ENCODE measurements around the gene SPCS2.

SPCS2 gene

GRCh38 chr11:74925281-74925680 lies 23.8 kb upstream of the SPCS2 start:
- ChIA-PET CTCF (interaction anchor here (0.7 to 1.0 kb wide), 2 partner anchors 17 to 280 kb away, joined by 3 to 4 read pairs; no protein-coding TSS in a partner anchor), POLR2A (no interaction called here)
- no peak for DNase-seq (ENCODE audit: extremely low spot score)
- TF ChIP-seq FOXA1 (IDR thresholded peaks at IDR 0.05) (no peak), SP1 (IDR thresholded peaks at IDR 0.05) (no peak), LEF1 (IDR thresholded peaks at IDR 0.05; ENCODE audit: borderline replicate concordance) (no peak), L3MBTL2 (conservative IDR thresholded peaks at IDR 0.05) (no peak), TARDBP (IDR thresholded peaks at IDR 0.05) (no peak), ZNF384 (IDR thresholded peaks at IDR 0.05) (no peak), NFRKB (IDR thresholded peaks at IDR 0.05) (no peak), SUZ12 (IDR thresholded peaks at IDR 0.05) (no peak), HDGF (IDR thresholded peaks at IDR 0.05; ENCODE audit: borderline replicate concordance) (no peak), ELF4 (IDR thresholded peaks at IDR 0.05) (no peak), CTBP1 (IDR thresholded peaks at IDR 0.05; ENCODE audit: borderline replicate concordance) (no peak), FOXK2 (IDR thresholded peaks at IDR 0.05) (no peak), PKNOX1 (IDR thresholded peaks at IDR 0.05) (no peak), FOXM1 (IDR thresholded peaks at IDR 0.05; ENCODE audit: borderline replicate concordance) (no peak), BHLHE40 (IDR thresholded peaks at IDR 0.05; ENCODE audit: borderline replicate concordance) (no peak), ARNT (IDR thresholded peaks at IDR 0.05) (no peak)

- CTCF ChIA-PET, result interaction anchor here (1.2 kb wide), 1 partner anchor 315 kb away, joined by 4 read pairs; no protein-coding TSS in a partner anchor
- TF ChIP-seq SUZ12 (IDR thresholded peaks at IDR 0.05), result no peak
- no peak for TF ChIP-seq CTBP1 (IDR thresholded peaks at IDR 0.05; ENCODE audit: borderline replicate concordance)
- no peak for TF ChIP-seq LEF1 (IDR thresholded peaks at IDR 0.05; ENCODE audit: borderline replicate concordance)
- no peak for TF ChIP-seq PKNOX1 (IDR thresholded peaks at IDR 0.05)
- TF ChIP-seq FOXK2 (IDR thresholded peaks at IDR 0.05), result no peak
- TF ChIP-seq NFRKB (IDR thresholded peaks at IDR 0.05), result no peak
- TF ChIP-seq FOXM1 (IDR thresholded peaks at IDR 0.05; ENCODE audit: borderline replicate concordance), result no peak
- no peak for TF ChIP-seq ARNT (IDR thresholded peaks at IDR 0.05)
- no peak for TF ChIP-seq ZNF384 (IDR thresholded peaks at IDR 0.05)
- no peak for TF ChIP-seq BHLHE40 (IDR thresholded peaks at IDR 0.05; ENCODE audit: borderline replicate concordance)
- TF ChIP-seq L3MBTL2 (conservative IDR thresholded peaks at IDR 0.05), result no peak
- DNase-seq (ENCODE audit: extremely low spot score), result no peak
These were observed 22.6 kb upstream of the SPCS2 start for GRCh38 chr11:74926304-74927030.

GRCh38 chr11:74927496-74927895 lies 21.6 kb upstream of the SPCS2 start:
- POLR2A ChIA-PET, result no interaction called here
- DNase-seq (ENCODE audit: extremely low spot score), result no peak
- CTCF ChIA-PET, result no interaction called here

More at GRCh38 chr11:74926304-74927030, 22.6 kb upstream of the SPCS2 start:
- POLR2A ChIA-PET, result no interaction called here

GRCh38 chr11:74929431-74930363 lies 19.4 kb upstream of the SPCS2 start:
- CTCF ChIA-PET, result interaction anchor here (0.6 to 2.1 kb wide), 15 partner anchors 11 to 319 kb away, joined by 3 to 7 read pairs (median 4); no protein-coding TSS in a partner anchor
- peak; percentile 60 for DNase-seq (ENCODE audit: extremely low spot score)
- TF ChIP-seq SP1 (IDR thresholded peaks at IDR 0.05), result no peak
- no peak for TF ChIP-seq FOXA1 (IDR thresholded peaks at IDR 0.05)
- TF ChIP-seq CTBP1 (IDR thresholded peaks at IDR 0.05; ENCODE audit: borderline replicate concordance), result no peak
- POLR2A ChIA-PET, result no interaction called here

More at GRCh38 chr11:74927496-74927895, 21.6 kb upstream of the SPCS2 start:
- TF ChIP-seq CTBP1 (IDR thresholded peaks at IDR 0.05; ENCODE audit: borderline replicate concordance), result no peak
- no peak for TF ChIP-seq SP1 (IDR thresholded peaks at IDR 0.05)
- TF ChIP-seq L3MBTL2 (conservative IDR thresholded peaks at IDR 0.05), result no peak
- no peak for TF ChIP-seq TARDBP (IDR thresholded peaks at IDR 0.05)
- TF ChIP-seq FOXA1 (IDR thresholded peaks at IDR 0.05), result no peak
- TF ChIP-seq FOXK2 (IDR thresholded peaks at IDR 0.05), result no peak
- no peak for TF ChIP-seq NFRKB (IDR thresholded peaks at IDR 0.05)
- no peak for TF ChIP-seq FOXM1 (IDR thresholded peaks at IDR 0.05; ENCODE audit: borderline replicate concordance)
- TF ChIP-seq PKNOX1 (IDR thresholded peaks at IDR 0.05), result no peak
- TF ChIP-seq ELF4 (IDR thresholded peaks at IDR 0.05), result no peak
- no peak for TF ChIP-seq LEF1 (IDR thresholded peaks at IDR 0.05; ENCODE audit: borderline replicate concordance)
- no peak for TF ChIP-seq ARNT (IDR thresholded peaks at IDR 0.05)
- TF ChIP-seq BHLHE40 (IDR thresholded peaks at IDR 0.05; ENCODE audit: borderline replicate concordance), result no peak
- TF ChIP-seq HDGF (IDR thresholded peaks at IDR 0.05; ENCODE audit: borderline replicate concordance), result no peak
- TF ChIP-seq SUZ12 (IDR thresholded peaks at IDR 0.05), result no peak
- TF ChIP-seq ZNF384 (IDR thresholded peaks at IDR 0.05), result no peak

- TF ChIP-seq BHLHE40 (IDR thresholded peaks at IDR 0.05; ENCODE audit: borderline replicate concordance) (no peak), SUZ12 (IDR thresholded peaks at IDR 0.05) (no peak), L3MBTL2 (conservative IDR thresholded peaks at IDR 0.05) (no peak), NFRKB (IDR thresholded peaks at IDR 0.05) (no peak), FOXK2 (IDR thresholded peaks at IDR 0.05) (no peak), ELF4 (IDR thresholded peaks at IDR 0.05) (no peak), HDGF (IDR thresholded peaks at IDR 0.05; ENCODE audit: borderline replicate concordance) (no peak), TARDBP (IDR thresholded peaks at IDR 0.05) (no peak), FOXM1 (IDR thresholded peaks at IDR 0.05; ENCODE audit: borderline replicate concordance) (no peak), CTBP1 (IDR thresholded peaks at IDR 0.05; ENCODE audit: borderline replicate concordance) (no peak), PKNOX1 (IDR thresholded peaks at IDR 0.05) (no peak), ARNT (IDR thresholded peaks at IDR 0.05) (no peak), ZNF384 (IDR thresholded peaks at IDR 0.05) (no peak), LEF1 (IDR thresholded peaks at IDR 0.05; ENCODE audit: borderline replicate concordance) (no peak), SP1 (IDR thresholded peaks at IDR 0.05) (no peak), FOXA1 (IDR thresholded peaks at IDR 0.05) (no peak)
- no peak for DNase-seq (ENCODE audit: extremely low spot score)
- ChIA-PET CTCF (interaction anchor here (0.6 kb wide), 1 partner anchor 127 kb away, joined by 7 read pairs; no protein-coding TSS in a partner anchor), POLR2A (interaction anchor here (0.8 kb wide), 1 partner anchor 17 kb away, joined by 4 read pairs; the partner anchor contains the start of genes SPCS2 and XRRA1)
These were observed 16.9 kb upstream of the SPCS2 start for GRCh38 chr11:74932169-74932568.

Data from HEK293T (cell line).